HepG2 (cell line): ENCODE measurements around the gene PRICKLE3. TPM values are rescaled to one million over a fixed set of nuclear protein-coding genes. Genes with fewer than 3 reads are reported as not detected.

ENCODE experiments used
- BRCA1 ChIP-seq: sonication (generic); formaldehyde crosslinking; IDR thresholded peaks from 2 replicates; pipeline ENCODE4 v1.4.0; 2020; ENCODE audit warnings: missing genetic modification reagents
- CENPX ChIP-seq: sonication (generic); formaldehyde crosslinking; IDR thresholded peaks from 2 replicates; pipeline ENCODE4 v1.9.0; 2021; ENCODE audit warnings: mild to moderate bottlenecking, missing genetic modification reagents, moderate library complexity
- DMAP1 ChIP-seq: IDR thresholded peaks from 2 replicates; pipeline ENCODE4 v1.6.1; 2016
- ETS1 ChIP-seq: sonication (generic); formaldehyde crosslinking; IDR thresholded peaks from 2 replicates; pipeline ENCODE4 v1.4.0; 2020; ENCODE audit warnings: missing genetic modification reagents
- ETV5 ChIP-seq: IDR thresholded peaks from 2 replicates; pipeline ENCODE4 v1.6.1; 2018; ENCODE audit warnings: missing biosample characterization, missing genetic modification reagents, inconsistent platforms, borderline replicate concordance
- FOXM1 ChIP-seq: sonication (generic); formaldehyde crosslinking; IDR thresholded peaks from 2 replicates; pipeline ENCODE4 v1.5.0; 2020; ENCODE audit warnings: missing genetic modification reagents
- GABPA ChIP-seq, 2 experiments: IDR thresholded peaks; 2 replicates each; pipeline ENCODE4 v1.6.1; 2011 to 2016; ENCODE audit warnings: low read depth in 2 of 2, low read length in 1 of 2, missing biosample characterization in 1 of 2, missing genetic modification characterization in 1 of 2
- KDM2A ChIP-seq: sonication (generic); formaldehyde crosslinking; IDR thresholded peaks from 2 replicates; pipeline ENCODE4 v1.4.0; 2020; ENCODE audit warnings: low read depth, missing genetic modification reagents, borderline replicate concordance
- MAFG ChIP-seq: sonication (generic); formaldehyde crosslinking; IDR thresholded peaks from 2 replicates; pipeline ENCODE4 v1.5.1; 2020; ENCODE audit warnings: mild to moderate bottlenecking, missing genetic modification reagents
- NCOA1 ChIP-seq: sonication (generic); formaldehyde crosslinking; IDR thresholded peaks from 2 replicates; pipeline ENCODE4 v1.9.0; 2021; ENCODE audit warnings: missing genetic modification reagents
- SKI ChIP-seq: fragments of 450-650 bp; IDR thresholded peaks from one replicate; pipeline ENCODE4 v1.6.1; 2018; ENCODE audit warnings: mild to moderate bottlenecking; ENCODE audit not compliant: partially characterized antibody
- SNAPC4 ChIP-seq: sonication (generic); formaldehyde crosslinking; IDR thresholded peaks from 2 replicates; pipeline ENCODE4 v1.4.0; 2020; ENCODE audit warnings: mild to moderate bottlenecking, missing genetic modification reagents
- SOX13 ChIP-seq, 3 experiments: fragments of 450-650 bp in 1 of 3; sonication (generic) in 1 of 3; formaldehyde crosslinking in 1 of 3; IDR thresholded peaks in 2 of 3; conservative IDR thresholded peaks in 1 of 3; 2 replicates each; pipeline versions ENCODE4 v1.5.0 to v1.6.1; 2016 to 2020; ENCODE audit warnings: antibody characterized with exemption in 1 of 3, mild to moderate bottlenecking in 1 of 3, missing compliant biosample characterization in 1 of 3, missing genetic modification reagents in 1 of 3, moderate library complexity in 1 of 3
- SOX6 ChIP-seq, 2 experiments: fragments of 450-650 bp in 1 of 2; sonication (generic) in 1 of 2; formaldehyde crosslinking in 1 of 2; IDR thresholded peaks; 2 replicates each; pipeline versions ENCODE4 v1.4.0 to v1.6.1; 2017 to 2020; ENCODE audit warnings: antibody characterized with exemption in 1 of 2, mild to moderate bottlenecking in 1 of 2, missing genetic modification reagents in 1 of 2
- SP2 ChIP-seq: sonication (generic); formaldehyde crosslinking; IDR thresholded peaks from 2 replicates; pipeline ENCODE4 v1.5.1; 2020; ENCODE audit warnings: mild to moderate bottlenecking, missing genetic modification reagents
- ZBTB46 ChIP-seq: sonication (generic); formaldehyde crosslinking; IDR thresholded peaks from 2 replicates; pipeline ENCODE4 v1.4.0; 2020; ENCODE audit warnings: mild to moderate bottlenecking, missing genetic modification reagents, borderline replicate concordance
- ZEB1 ChIP-seq: IDR thresholded peaks from 2 replicates; pipeline ENCODE4 v1.6.1; 2012; ENCODE audit warnings: mild to moderate bottlenecking, low read depth, inconsistent platforms; ENCODE audit not compliant: insufficient replicate concordance
- ZNF256 ChIP-seq: sonication (generic); formaldehyde crosslinking; conservative IDR thresholded peaks from 2 replicates; pipeline ENCODE4 v1.4.0; 2020; ENCODE audit warnings: missing genetic modification reagents
- ZNF292 ChIP-seq: sonication (generic); formaldehyde crosslinking; IDR thresholded peaks from 2 replicates; pipeline ENCODE4 v1.8.1; 2022; ENCODE audit warnings: mild to moderate bottlenecking, low read depth, missing genetic modification reagents, borderline replicate concordance
- ZNF432 ChIP-seq: sonication (generic); formaldehyde crosslinking; IDR thresholded peaks from 2 replicates; pipeline ENCODE4 v1.5.0; 2020; ENCODE audit warnings: missing genetic modification reagents, mild to moderate bottlenecking, borderline replicate concordance
- ZNF878 ChIP-seq: sonication (generic); formaldehyde crosslinking; IDR thresholded peaks from 2 replicates; pipeline ENCODE4 v1.8.1; 2023; ENCODE audit warnings: mild to moderate bottlenecking, missing genetic modification reagents, moderate library complexity
- polyA plus RNA-seq, 8 experiments: library from polyadenylated mRNA; depleted of rRNA in 3 of 8; stranded (reverse) in 7 of 8; unstranded in 1 of 8; fragments of >200 nt; fragmentation: Illumina TruSeq in 4 of 8; extraction: Trizol in 4 of 8; gene quantifications; 2 replicates each; pipeline versions ENCODE4 v1.2.1 to v1.2.3, GENCODE V29; 2011 to 2016; ENCODE audit warnings: low read depth in 4 of 8, missing spikeins in 1 of 8, mixed read lengths in 1 of 8; ENCODE audit not compliant: insufficient read depth in 1 of 8
- total RNA-seq, 5 experiments: library from RNA; depleted of rRNA; stranded (reverse); fragments of >200 nt; fragmentation: Illumina TruSeq; extraction: Trizol; gene quantifications; 2 replicates each; pipeline ENCODE4 v1.2.3, GENCODE V29; 2016; ENCODE audit warnings: low read depth in 1 of 5

PRICKLE3 gene
- total and polyA plus RNA-seq, 2 of the 13 experiments (the other 11 are each of a cell fraction or from before 2014, with no cell fraction given) = 2.6 TPM

- TF ChIP-seq SNAPC4 (CRISPR knock-in tag) (no peak), ZBTB46 (no peak), BRCA1 (CRISPR knock-in tag) (no peak), ZNF432 (CRISPR knock-in tag) (no peak), KDM2A (peak; percentile 73), ZNF256 (CRISPR knock-in tag) (no peak), SKI (no peak), SOX13 (IDR thresholded peaks at IDR 0.05) (no peak), SOX13 (CRISPR knock-in tag; conservative IDR thresholded peaks at IDR 0.05 in 1 of 2, IDR thresholded peaks at IDR 0.05 in 1 of 2) (no peak), FOXM1 (CRISPR knock-in tag) (no peak), NCOA1 (CRISPR knock-in tag) (no peak), SP2 (CRISPR knock-in tag) (no peak), GABPA (IDR thresholded peaks at IDR 0.05; ENCODE audit: low read depth, low read length) (no peak), GABPA (CRISPR knock-in tag; IDR thresholded peaks at IDR 0.05; ENCODE audit: low read depth) (no peak), ZEB1 (no peak), ZNF878 (CRISPR knock-in tag) (no peak), ZNF292 (CRISPR knock-in tag) (no peak), MAFG (CRISPR knock-in tag) (no peak), ETV5 (CRISPR knock-in tag) (peak; percentile 22; the same call in 1 of the 2 replicates), SOX6 (IDR thresholded peaks at IDR 0.05) (no peak), SOX6 (CRISPR knock-in tag; IDR thresholded peaks at IDR 0.05) (no peak), DMAP1 (CRISPR knock-in tag) (peak; percentile 32; the same call in 1 of the 2 replicates), ETS1 (CRISPR knock-in tag) (no peak), CENPX (CRISPR knock-in tag) (no peak)
Observed at GRCh38 chrX:49186125-49187027, at the start of gene PRICKLE3 (continued).
